Activated T-cell treated with anti-CD3 and anti-CD28 coated beads for 24 hours (primary cell): ENCODE data around the gene KHK.

Experiments
- DNase-seq: peaks from one replicate; pipeline ENCODE4 v3.0.0-alpha.2; 2020; ENCODE audit warnings: low read depth

The KHK gene

DNA sequence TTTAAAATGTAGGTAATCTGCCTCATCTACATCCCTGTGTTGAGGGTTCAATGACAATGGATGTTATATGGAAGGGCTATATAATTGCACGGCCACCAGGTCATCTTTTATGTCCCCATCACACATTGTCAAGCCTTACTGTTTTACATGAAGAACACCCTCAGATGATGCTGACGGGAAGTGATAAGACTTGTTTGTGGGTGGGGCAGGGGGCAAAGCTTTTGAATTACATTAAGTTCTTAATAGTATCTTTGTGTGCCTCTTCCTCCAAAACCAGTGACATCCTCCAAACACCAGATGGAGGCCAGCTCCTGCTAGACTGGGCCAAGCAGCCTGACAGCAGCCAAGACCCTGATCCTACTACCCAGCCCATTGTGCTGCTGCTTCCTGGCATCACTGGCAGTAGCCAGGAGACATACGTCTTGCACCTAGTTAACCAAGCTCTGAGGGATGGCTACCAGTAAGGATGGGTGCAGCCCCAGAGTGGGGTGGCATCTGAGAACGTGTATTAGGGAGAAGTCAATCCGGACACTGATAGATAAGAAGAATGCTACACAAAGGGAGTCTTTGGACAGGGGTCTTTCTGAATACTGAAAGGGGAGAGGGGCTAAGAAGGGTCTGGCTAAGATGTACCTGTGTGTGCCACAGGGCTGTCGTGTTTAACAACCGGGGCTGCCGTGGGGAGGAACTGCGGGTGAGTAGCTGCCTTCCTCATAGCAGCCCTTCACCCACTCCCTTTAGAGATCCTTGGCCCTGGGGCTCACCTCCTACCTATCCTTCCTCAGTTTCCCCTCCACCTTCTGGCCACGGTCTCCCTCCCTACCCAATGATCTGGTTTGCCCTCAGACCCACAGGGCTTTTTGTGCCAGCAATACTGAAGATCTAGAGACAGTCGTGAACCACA lies 42.3 kb downstream of the KHK start:
- DNase-seq = no peak

DNA sequence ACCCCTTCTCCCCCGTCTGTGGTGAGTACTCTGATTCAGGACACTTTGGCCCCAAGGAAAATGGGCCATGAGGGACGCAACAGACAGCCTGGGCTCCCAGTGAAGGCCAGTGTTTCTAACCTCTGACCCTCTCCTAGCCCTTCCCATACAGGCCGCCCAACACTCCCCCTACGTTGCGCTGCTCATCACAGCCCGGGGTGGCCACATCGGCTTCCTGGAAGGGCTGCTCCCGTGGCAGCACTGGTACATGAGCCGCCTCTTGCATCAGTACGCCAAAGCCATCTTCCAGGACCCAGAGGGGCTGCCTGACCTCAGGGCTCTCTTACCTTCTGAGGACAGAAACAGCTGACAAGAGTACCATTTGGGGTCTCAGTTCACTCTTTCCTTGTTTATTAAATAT lies 43.8 kb downstream of the KHK start:
- DNase-seq = no peak

DNA sequence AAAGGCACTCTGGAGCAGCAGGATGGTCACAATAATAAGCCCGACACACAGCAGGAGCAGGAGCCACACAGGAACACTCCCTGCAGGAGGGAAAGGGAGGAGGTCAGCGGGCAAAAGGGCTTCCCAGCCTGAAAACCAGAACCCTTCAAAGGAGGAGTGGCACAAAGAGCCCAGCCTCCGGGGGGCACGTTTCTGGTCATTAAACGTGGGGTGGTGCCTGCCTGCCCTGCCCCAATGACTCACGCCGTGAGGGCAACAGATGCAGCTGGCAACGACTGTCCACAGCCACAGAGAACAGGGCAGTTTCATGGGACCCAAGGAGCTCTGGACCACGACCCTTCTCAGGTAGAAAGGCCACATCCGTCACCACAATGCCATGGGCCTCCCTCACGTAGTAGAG lies 44.9 kb downstream of the KHK start:
- no peak for DNase-seq

DNA sequence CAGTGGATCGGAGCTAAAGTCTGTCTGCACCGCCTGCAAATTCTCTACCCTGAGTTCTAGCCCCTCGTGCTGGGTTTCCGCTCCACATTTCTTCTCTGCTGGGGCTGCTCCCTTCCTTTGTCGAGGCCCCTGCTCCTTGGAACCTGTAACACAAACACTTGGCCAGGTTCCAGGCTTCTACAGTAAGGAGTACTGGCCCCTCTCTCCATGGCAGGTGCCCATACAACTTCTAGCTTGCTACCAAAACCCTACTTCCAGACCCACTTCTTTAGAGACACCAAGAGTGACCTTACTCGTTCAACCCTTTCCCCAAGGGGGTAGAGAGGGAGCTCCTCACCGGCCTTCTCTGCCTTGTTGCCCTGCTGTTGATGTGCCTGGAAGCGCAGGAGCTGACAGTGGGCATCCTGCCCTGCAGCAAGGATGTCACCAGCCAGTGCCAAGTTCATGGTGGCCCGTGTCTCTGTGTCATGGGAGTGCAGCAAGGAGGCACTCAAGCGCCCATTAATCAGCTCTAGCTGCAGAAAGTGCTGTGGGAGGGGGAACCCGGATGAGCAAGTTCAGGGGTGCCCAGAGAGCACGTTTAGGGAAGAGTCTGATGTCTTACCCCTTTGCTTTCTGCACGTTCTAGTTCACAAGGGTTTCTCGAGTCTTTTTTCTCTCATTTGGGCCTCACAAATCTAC lies 46.8 kb downstream of the KHK start:
- DNase-seq = no peak

DNA sequence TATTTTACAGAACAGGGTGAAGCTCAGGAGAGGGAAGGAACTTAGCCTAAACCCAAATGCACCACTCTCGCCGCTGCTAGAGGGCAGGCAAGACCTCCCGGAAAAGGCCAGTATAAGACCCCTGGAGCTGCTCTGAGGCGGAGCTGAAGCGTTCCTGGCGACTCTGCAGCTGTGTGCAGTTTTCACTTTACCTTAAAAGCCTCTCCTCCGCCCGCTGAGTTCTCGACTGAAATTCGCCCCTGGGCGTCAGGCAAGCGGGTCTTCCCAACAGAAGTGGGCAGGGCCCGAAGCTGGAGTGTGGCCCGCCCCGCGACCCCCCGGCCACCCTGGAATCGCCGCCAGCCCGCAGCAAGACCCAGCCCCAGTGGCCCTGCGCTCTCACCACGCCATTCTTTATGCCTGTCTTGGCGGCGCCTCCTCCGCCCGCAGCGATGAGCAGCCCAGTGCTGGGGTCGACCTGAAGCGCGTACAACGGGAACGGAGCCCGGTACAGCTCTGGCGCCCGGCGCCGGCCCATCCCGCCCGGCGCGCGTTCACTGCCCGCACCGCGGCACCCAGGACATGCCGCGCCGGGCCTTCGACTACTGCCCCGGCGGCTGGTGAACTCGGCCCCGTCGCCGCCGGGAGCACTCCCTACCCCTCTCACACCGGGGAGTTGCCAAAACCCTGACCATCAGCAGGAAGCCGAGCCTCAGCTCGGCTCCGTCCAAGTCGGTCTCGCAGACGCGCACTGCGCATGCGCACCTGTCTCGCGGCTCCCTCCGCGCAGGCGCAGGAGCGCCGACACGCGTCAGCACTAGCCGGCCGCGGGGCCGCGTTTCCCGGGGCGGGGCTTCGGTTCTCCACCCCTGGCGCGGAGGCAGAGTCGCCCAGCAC lies 47.6 kb downstream of the KHK start, which contains the start of gene PREB:
Gene PREB, minus strand, starts transcription at position 732 of the 876 bp plus-strand sequence. Its CDS starts 215 bp downstream, at position 517.
- peak; percentile 98 for DNase-seq

DNA sequence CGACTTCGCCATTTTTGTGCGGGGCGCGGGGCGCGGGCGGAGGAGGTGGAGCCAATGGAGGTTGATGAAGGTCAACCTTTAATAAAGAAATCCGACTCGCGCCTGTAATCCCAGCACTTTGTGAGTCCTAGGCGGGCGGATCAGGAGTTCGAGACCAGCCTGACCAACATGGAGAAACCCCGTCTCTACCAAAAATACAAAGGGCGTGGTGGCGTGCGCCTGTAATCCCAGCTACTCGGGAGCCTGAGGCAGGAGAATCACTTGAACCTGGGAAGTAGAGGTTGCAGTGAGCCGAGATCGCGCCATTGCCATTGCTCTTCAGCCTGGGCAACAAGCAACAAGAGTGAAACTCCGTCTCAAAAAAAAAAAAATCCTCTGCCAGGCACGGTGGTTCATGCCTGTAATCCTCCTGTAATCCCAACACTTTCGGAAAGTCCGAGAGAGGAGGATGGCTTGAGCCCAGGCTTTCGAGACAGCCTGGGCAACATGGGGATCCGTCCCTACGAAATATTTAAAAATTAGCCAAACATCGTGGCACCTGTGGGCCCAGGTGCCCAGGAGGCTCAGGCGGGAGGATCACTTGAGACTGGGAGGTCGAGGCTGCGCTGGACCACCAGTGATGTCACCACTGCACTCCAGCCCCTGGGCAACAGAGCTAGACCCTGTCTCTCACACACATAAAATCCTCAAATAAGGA lies 48.4 kb downstream of the KHK start:
- no peak for DNase-seq

DNA sequence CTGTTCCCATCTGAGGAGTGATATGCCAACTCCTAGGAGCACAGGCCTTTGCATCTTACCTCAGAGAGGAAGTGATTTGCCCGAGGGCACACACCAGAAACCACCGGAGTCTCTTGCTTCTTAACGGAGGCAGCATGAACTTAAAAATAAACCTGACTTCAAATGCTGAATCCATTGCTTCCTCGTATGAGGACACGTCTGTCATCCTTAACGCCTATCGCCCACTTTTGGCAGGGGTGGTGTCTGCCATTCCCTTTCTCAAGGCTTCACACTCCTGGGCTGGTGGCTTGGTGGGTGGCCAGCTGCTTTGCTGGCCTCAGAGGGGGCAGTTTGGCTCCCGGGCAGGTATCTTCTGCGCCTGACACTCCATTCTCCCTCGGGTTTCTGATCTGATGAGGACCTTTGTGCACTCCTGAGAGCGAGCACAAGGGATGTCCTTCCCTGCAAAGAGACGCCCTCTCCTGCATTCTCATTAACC lies 48.9 kb downstream of the KHK start:
- no peak for DNase-seq

DNA sequence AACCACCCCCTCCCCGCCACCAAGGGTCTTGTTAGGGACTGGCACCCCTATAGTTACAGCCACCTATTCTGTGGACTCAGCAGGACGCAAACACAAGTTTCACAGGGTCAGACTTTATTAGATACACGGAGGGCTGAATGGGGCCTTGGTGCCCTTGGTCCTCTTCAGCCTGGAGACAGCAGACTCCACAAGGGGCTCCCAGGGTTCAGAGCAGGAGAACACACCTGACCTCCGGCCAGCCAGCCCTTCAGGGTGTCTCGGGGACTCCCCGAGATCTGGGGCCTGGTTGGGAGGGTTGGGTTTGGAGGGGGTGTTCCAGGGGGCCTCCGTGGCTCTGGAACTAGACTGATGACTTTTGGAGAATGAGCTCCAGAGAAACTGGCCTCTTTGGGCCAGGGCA lies 50.2 kb downstream of the KHK start:
- no peak for DNase-seq

DNA sequence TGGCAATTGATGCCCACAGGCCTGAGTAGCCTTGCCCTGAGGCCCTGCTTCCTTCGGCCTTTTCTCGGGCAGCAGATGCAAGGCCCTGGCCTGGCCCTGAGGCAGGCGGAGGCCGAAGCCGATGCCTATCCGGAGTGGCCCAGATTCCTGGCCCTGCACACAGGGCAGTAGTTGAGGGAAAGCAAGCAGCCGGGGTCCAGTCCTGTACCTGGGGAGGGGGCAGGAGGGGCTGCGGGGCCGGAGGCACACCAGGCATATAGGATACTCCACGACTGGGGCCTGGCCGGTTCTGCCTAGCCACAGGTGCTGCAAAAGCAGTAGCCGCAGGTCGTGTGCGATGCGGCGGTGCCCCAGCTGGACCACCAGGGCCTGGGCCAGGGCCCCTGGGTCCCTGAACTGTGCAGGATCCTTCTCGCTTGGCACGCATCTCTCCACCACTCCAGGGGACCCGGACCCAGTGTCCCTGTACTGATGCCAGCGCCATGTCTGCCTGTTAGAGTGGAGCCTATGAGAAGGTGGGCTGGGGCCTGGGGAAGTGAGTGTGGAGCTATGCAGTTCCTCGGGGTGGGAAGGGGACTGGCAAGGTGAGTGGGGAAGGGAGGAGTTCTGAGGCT lies 50.9 kb downstream of the KHK start:
- DNase-seq = no peak

DNA sequence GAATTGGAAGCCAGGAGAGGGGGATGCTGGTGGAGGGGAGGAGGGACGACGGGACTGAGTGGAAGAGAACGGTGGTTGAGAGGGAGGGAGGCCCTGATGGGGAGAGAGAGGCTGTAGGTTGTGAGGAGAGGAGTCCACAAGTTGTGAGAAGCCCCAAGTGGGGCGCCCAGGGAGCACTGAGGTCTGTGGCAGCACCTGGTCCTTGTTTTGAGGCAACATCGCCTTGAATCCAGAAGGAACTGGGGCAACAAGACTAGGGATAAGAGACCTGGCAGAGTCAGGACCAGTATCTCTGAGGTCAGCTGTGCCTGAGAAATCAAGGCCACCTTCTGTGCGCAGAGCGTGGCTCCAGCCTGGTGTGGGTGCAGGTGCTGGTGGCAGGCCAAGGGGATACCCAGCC lies 51.5 kb downstream of the KHK start:
- DNase-seq = no peak

DNA sequence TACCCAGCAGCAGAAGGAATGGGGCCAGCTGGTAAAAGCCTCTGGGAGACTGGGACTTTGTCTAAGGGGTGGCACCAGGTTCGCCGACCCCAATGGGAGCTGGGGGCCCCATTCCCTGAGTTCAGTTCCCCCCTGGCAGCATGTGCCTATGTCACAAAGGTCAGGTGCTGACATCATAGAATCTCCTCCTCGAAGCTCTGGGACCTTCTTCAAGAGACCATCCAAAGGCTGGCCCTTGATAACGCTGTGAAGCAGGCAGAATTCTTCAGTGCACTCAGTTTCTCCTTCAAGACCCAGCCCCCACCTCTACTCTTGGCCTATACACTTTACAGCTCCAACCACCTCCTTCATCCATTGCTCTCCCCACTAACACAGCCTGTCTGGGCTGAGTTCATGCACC lies 52.7 kb downstream of the KHK start, which contains the start of gene PRR30:
Gene PRR30, minus strand, starts transcription at position 101 of the 400 bp plus-strand sequence. CDS start 1,081 bp downstream, outside the sequence.
- no peak for DNase-seq

DNA sequence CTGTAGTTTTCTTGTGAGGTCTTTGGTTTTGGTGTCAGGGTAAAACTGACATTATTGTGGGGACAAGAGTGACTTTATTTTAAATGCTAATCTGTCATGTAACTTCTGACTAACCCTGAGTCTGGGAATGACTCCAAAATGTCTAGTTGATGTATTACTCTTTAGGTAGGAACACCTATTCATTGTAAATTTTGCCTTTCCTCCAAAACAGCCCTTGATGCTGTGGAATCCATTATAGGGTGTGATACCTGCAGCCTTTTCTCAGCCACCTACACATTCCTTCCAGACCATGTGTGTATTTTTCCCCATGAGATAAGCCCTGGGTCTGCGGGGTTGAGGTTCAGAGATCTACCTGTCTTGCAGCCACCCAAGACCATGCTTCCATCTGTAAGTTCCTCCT lies 56.7 kb downstream of the KHK start:
- no peak for DNase-seq

DNA sequence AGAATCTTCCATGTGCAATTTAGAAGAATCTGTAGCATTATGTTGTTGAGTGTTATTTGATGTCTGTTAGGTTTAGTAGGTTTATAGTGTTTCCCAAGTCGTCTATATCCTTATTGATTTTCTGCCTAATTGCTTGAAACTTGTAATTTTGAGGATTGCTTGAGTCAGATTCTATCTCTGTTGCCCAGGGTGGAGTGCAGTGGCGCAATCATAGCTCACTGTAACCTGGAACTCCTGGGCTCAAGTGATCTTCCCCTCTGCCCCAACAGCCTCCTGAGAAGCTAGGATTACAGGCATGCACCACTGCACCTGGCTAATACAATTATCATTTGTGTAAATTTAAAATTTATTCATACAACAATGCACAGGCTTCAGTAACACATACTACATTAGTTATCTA lies 59.1 kb downstream of the KHK start:
- no peak for DNase-seq

DNA sequence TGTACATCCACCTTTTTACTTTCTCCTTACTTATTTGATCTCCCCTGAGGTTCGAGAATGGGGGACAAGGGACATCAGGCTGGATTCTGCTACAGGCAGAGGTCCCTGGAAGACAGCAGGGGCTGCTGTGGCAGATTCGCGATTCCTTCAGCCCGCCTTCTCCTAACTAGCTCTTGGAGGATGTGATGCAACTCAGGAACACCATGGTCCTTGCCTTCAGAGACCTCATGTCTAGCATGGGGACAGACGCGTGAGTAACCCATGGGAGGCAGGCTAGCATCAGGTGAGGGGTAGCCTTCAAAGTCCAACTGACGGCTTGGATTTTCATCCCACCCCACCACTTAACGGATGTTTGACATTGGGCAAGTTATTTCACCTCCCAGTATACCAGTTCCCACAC lies 61.4 kb downstream of the KHK start:
- DNase-seq = no peak

DNA sequence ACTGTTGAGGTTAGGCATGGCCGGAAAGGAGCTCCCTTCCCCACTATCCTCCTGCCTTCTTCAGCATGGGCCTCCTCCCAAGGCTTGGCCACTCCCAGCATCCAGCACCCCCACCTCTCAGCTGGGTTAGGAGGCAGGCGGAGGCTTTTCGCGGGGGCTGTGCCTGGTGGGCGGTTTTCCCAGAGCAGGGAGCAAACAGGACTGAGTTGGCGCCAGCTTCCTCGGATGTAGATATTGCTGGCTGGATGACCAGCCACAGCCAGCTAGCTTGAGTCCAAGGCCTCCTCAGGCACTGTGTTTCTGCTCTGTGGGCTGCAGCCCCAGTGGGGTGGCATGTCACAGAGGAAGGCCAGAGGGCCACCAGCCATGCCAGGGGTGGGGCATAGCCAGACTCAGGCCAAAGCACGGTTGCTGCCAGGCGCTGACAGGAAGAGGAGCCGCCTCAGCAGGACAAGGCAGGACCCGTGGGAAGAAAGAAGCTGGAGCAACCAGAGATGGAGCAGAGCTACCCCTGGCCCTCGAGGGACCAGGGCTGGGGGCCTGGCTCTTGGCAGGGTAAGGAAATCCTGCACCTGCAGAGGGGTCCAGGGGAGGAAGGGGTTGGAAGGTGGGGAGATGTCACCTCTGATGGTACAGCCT lies 62.3 kb downstream of the KHK start, which contains the start of gene TCF23:
Gene TCF23, plus strand, starts transcription at position 204 of the 639 bp plus-strand sequence. Its CDS starts 130 bp downstream, at position 334.
- no peak for DNase-seq

DNA sequence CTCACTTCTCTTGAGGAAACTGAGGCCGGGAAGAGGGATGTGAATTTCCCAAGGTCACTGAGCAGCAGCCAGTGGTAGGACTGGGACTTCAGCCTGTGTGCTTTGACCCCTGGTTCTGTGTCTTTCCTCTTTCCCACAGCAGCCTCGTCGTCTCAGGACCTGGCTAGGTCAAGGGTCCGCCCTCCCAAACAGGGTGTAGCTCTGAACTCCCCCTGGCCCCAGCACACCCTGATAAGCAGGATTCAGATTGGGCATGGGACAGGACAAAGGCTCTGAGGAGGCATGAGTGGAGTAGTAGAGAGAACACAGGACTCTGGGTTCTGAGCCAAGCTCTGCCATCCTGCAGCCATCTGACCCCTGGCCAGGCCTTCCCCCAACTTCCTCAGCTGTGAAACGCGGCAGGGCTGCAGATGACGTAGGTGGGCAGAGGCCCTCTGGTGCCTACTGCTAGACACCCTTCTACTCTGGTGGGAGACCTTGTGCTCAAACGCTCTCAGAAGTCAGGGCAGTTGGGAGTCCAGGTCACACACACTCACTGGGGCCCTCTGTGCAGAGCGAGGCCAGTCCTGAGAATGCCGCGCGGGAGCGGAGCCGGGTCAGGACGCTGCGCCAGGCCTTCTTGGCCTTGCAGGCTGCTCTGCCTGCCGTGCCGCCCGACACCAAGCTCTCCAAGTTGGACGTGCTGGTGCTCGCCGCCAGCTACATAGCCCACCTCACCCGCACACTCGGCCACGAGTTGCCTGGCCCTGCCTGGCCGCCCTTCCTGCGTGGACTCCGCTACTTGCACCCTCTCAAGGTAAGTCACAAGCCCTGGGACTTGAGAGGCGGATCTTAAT lies 63.2 kb downstream of the KHK start:
- no peak for DNase-seq
